Cardiac atrium fibroblast (primary cell): ENCODE results near the gene CCL4. TPM values are rescaled to one million over a fixed set of nuclear protein-coding genes. Genes with fewer than 3 reads are reported as not detected.

Experiments
- total RNA-seq: library from RNA; depleted of rRNA; stranded (reverse); fragments of >200 nt; gene quantifications from 2 replicates; pipeline ENCODE4 v1.2.3, GENCODE V29; 2015

CCL4 gene
- not detected in 2 replicates for total RNA-seq

DNA sequence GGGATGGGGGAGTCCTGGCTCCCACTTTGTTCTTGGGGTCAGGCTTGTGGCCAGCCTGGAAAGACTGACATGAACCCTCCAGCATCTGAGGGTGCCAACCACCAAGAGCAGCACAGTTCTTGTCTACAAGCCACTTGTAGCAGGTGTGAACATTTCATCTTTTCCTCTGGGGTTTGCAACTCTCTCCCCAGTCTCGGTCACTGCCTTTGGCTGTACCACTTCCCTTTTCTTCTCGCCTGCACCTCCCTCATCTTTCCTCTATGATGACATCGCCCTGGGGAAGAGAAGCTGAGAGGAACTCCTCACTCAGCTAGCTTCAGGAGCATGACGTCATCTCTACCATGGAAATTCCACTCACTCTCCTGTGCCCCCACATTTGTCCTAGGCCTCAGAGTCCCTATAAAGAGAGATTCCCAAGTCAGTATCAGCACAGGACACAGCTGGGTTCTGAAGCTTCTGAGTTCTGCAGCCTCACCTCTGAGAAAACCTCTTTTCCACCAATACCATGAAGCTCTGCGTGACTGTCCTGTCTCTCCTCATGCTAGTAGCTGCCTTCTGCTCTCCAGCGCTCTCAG, at the start of gene CCL4:
Gene CCL4, plus strand, starts transcription at position 427 of the 575 bp plus-strand sequence. Its CDS starts 79 bp downstream, at position 506.

DNA sequence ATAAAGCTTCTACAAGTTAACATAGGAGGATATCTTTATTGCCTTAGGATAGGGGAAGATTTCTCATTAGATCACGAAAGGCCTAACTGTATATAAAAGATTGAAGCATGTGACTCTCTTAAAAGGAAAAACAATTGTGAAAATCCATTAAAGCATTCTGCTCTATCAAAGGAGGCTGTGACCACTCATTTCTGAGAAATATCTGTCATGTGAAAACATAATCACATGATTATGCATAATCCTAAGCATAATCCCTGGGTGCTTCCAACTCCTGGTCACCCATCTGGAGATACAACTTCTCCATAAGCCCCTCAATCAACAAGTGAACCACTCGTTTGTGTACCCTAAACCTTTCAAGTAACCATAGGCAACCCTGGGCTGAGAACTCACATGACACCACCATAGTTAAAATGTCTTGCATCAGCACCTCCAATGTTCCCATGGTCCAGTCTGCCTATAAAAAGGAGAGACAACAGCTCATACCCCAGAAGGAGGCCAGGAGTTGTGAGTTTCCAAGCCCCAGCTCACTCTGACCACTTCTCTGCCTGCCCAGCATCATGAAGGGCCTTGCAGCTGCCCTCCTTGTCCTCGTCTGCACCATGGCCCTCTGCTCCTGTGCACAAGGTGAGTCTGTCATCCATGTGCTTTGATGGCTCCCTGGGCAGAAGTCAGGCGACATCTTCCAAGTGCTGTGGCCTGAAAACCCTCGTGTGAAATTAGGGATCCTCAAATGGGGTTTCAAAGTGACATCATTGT, 39.7 kb upstream of the CCL4 start, which contains the start of gene CCL18:
Gene CCL18, plus strand, starts transcription at position 487 of the 756 bp plus-strand sequence. Its CDS starts 71 bp downstream, at position 558.

DNA sequence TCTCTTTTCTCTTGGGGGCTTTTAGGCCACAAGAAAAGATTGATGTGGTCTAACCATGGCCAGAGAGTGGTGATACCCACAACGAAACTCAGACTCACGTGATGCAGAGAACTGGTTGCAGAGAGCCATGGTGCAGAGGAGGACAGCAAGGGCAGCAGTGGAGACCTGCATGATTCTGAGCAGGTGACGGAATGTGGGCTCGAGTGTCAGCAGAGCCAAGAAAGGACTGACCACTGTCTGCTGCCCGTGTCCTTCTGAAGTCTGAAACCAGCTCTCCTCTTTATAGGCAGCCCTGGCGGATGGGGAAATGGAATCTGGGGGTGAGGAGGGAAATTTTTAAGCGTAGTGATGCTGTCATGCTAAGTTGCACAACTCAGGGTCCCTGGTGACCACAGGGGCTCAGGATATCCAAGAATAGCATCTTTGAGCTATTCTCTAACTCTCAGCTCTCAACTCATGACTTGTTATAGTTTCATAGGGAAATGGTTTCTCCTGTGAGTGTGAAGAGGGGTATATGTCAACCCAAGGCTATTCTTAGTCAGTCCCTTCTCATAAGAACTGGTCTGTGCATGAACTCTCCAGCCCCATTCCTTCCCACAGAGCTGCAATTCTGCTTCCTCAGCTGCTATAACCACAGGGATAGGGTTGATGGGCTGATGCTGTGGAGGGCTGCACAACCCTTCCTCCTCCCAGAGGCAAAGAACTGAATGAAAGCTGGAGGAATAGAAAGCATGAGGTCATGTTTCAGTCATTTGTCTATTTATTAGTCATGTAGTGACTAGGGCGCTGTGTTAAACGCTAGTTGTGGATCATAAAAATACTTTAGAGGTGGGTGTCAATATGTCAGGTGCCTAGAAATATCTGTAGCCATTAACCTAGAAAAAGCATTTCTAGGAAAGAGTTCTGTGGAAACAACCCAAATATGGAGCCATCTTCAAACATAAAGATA, 13.5 kb upstream of the CCL4 start, which contains the start of gene CCL3:
Gene CCL3, minus strand, starts transcription at position 256 of the 949 bp plus-strand sequence. Its CDS starts 85 bp downstream, at position 171.

Other genes starting within 250 kb of the CCL4 start
- gene HEATR9, start 234.9 kb upstream of the CCL4 start, total RNA-seq, result not detected in 2 replicates
- gene CCL5, start 223.5 kb upstream of the CCL4 start, total RNA-seq, result 1.6 TPM in 1 of 2 replicates, not detected in the other
- gene RDM1, start 173.1 kb upstream of the CCL4 start, total RNA-seq, result not detected in 2 replicates
- not detected in 2 replicates for gene LYZL6, start 160.1 kb upstream of the CCL4 start, total RNA-seq
- gene CCL16, start 122.3 kb upstream of the CCL4 start, total RNA-seq, result not detected in 2 replicates
- gene CCL14, start 117.1 kb upstream of the CCL4 start, total RNA-seq, result 0.90 and 4.9 TPM in 2 replicates
- gene CCL15, start 102.3 kb upstream of the CCL4 start, total RNA-seq, result not detected in 2 replicates
- gene CCL23, start 85.9 kb upstream of the CCL4 start, total RNA-seq, result not detected in 2 replicates
- not detected in 2 replicates for gene CCL18, start 39.6 kb upstream of the CCL4 start, total RNA-seq
- gene CCL3, start 13.7 kb upstream of the CCL4 start, total RNA-seq, result not detected in 2 replicates
- gene TBC1D3B, start 72.8 kb downstream of the CCL4 start, total RNA-seq, result 1.9 TPM in 1 of 2 replicates, not detected in the other
- gene CCL3L1, start 92.9 kb downstream of the CCL4 start, total RNA-seq, result not detected in 2 replicates
- not detected in 2 replicates for gene CCL4L2, start 107.2 kb downstream of the CCL4 start, total RNA-seq
- 0.32 TPM in 1 of 2 replicates, not detected in the other for gene TBC1D3I, start 160.7 kb downstream of the CCL4 start, total RNA-seq
- not detected in 2 replicates for gene TBC1D3G, start 220.1 kb downstream of the CCL4 start, total RNA-seq